Measurements from ENCODE around the gene MCUB. TPM values are rescaled to one million over a fixed set of nuclear protein-coding genes. Genes with fewer than 3 reads are reported as not detected.

MCUB gene
- total and polyA plus RNA-seq, 4 donors: 1.3 to 4.9 (median 1.9) TPM

GRCh38 chr4:109631532-109632108 is 71.6 kb downstream of the MCUB start:
- 42% methylated on average over 5 of the region's 5 CpGs for WGBS
- TF ChIP-seq YY1 (IDR thresholded peaks at IDR 0.05) (no peak), JUND (IDR thresholded peaks at IDR 0.05) (no peak), EGR1 (IDR thresholded peaks at IDR 0.05; ENCODE audit: low read depth in 2 of 2) (no peak), FOXA2 (IDR thresholded peaks at IDR 0.05) (no peak), RXRA (IDR thresholded peaks at IDR 0.05) (no peak)
- no peaks in the 10 kb centered on the region for H3K36me3 ChIP-seq (ENCODE audit: control insufficient read depth in 4 of 4, insufficient read depth in 3 of 4, low read depth in 1 of 4, low read length in 3 of 4)
- no peaks in the 10 kb centered on the region for H3K4me1 ChIP-seq (ENCODE audit: control insufficient read depth in 4 of 4, insufficient read depth in 4 of 4, low read length in 3 of 4)
- DNase-seq (ENCODE audit: low spot score): no peak
- H3K9me3 ChIP-seq (ENCODE audit: control insufficient read depth in 4 of 4, low read length in 3 of 4): no peaks in the 10 kb centered on the region
- no peak overlapping the region for H3K9ac ChIP-seq (ENCODE audit: low read depth in 1 of 2, low read length in 2 of 2)
- no peak overlapping the region for H3K27ac ChIP-seq (ENCODE audit: low read depth in 1 of 2, low read length in 2 of 2)
- no peaks in the 10 kb centered on the region for H3K27me3 ChIP-seq (ENCODE audit: control insufficient read depth in 4 of 4, insufficient read depth in 4 of 4, low read length in 3 of 4)
- no peak overlapping the region for H3K4me3 ChIP-seq (ENCODE audit: low read depth in 1 of 3, low read length in 3 of 3)

GRCh38 chr4:109640644-109641043 is 80.6 kb downstream of the MCUB start:
- WGBS: 87% methylated on average over 2 of the region's 2 CpGs
- no peak for DNase-seq (ENCODE audit: low spot score)
- Histone ChIP-seq H3K27ac (ENCODE audit: low read depth in 1 of 2, low read length in 2 of 2) (no peak overlapping the region), H3K9me3 (ENCODE audit: control insufficient read depth in 4 of 4, low read length in 3 of 4) (no peaks in the 10 kb centered on the region), H3K4me3 (ENCODE audit: low read depth in 1 of 3, low read length in 3 of 3) (no peak overlapping the region), H3K36me3 (ENCODE audit: control insufficient read depth in 4 of 4, insufficient read depth in 3 of 4, low read depth in 1 of 4, low read length in 3 of 4) (no peaks in the 10 kb centered on the region), H3K9ac (ENCODE audit: low read depth in 1 of 2, low read length in 2 of 2) (no peak overlapping the region), H3K4me1 (ENCODE audit: control insufficient read depth in 4 of 4, insufficient read depth in 4 of 4, low read length in 3 of 4) (no peaks in the 10 kb centered on the region), H3K27me3 (ENCODE audit: control insufficient read depth in 4 of 4, insufficient read depth in 4 of 4, low read length in 3 of 4) (no peaks in the 10 kb centered on the region)
- no peak for TF ChIP-seq SP1 (IDR thresholded peaks at IDR 0.05)
- no peak for TF ChIP-seq ATF3 (IDR thresholded peaks at IDR 0.05)
- no peak for TF ChIP-seq ZBTB33 (IDR thresholded peaks at IDR 0.05)
- no peak for TF ChIP-seq YY1 (IDR thresholded peaks at IDR 0.05)
- TF ChIP-seq RAD21 (IDR thresholded peaks at IDR 0.05): no peak
- TF ChIP-seq REST (IDR thresholded peaks at IDR 0.05): no peak
- TF ChIP-seq JUND (IDR thresholded peaks at IDR 0.05): no peak

- Histone ChIP-seq H3K4me3 (ENCODE audit: low read depth in 1 of 3, low read length in 3 of 3) (no peak overlapping the region), H3K36me3 (ENCODE audit: control insufficient read depth in 4 of 4, insufficient read depth in 3 of 4, low read depth in 1 of 4, low read length in 3 of 4) (no peaks in the 10 kb centered on the region), H3K9me3 (ENCODE audit: control insufficient read depth in 4 of 4, low read length in 3 of 4) (peaks cover 0 to 2% (median 0%) of the 10 kb centered on the region in 4 donors), H3K4me1 (ENCODE audit: control insufficient read depth in 4 of 4, insufficient read depth in 4 of 4, low read length in 3 of 4) (no peaks in the 10 kb centered on the region), H3K27me3 (ENCODE audit: control insufficient read depth in 4 of 4, insufficient read depth in 4 of 4, low read length in 3 of 4) (no peaks in the 10 kb centered on the region), H3K27ac (ENCODE audit: low read depth in 1 of 2, low read length in 2 of 2) (no peak overlapping the region), H3K9ac (ENCODE audit: low read depth in 1 of 2, low read length in 2 of 2) (no peak overlapping the region)
- WGBS: 80% methylated on average over 7 of the region's 7 CpGs
- DNase-seq (ENCODE audit: low spot score): no peak
- TF ChIP-seq CTCF (IDR thresholded peaks at IDR 0.05; ENCODE audit: low read depth, low read length, missing input control) (no peak), YY1 (IDR thresholded peaks at IDR 0.05) (no peak), SP1 (IDR thresholded peaks at IDR 0.05) (no peak), NR2F2 (IDR thresholded peaks at IDR 0.05) (no peak), ZBTB33 (IDR thresholded peaks at IDR 0.05) (no peak), ATF3 (IDR thresholded peaks at IDR 0.05) (no peak), HNF4A (conservative IDR thresholded peaks at IDR 0.05) (no peak), RXRA (IDR thresholded peaks at IDR 0.05) (no peak), TAF1 (conservative IDR thresholded peaks at IDR 0.05) (no peak), EGR1 (IDR thresholded peaks at IDR 0.05; ENCODE audit: low read depth in 2 of 2) (no peak)
These were observed 86.0 kb downstream of the MCUB start for GRCh38 chr4:109645874-109646710.
